ENCODE measurements around the gene HIP1R.

- TF ChIP-seq ZNF792 (tag by site-specific recombination; IDR thresholded peaks at IDR 0.05) = no peak
- TF ChIP-seq KLF1 (tag by site-specific recombination; IDR thresholded peaks at IDR 0.05) = no peak
- no peak for TF ChIP-seq ZBTB1 (tag by site-specific recombination; IDR thresholded peaks at IDR 0.05)
- TF ChIP-seq CTCF (tag by site-specific recombination; IDR thresholded peaks at IDR 0.05) = no peak
- TF ChIP-seq SALL2 (tag by site-specific recombination; IDR thresholded peaks at IDR 0.05; ENCODE audit: borderline replicate concordance) = no peak
- no peak for TF ChIP-seq SETDB1 (IDR thresholded peaks at IDR 0.05; ENCODE audit: insufficient read length, low read length)
- TF ChIP-seq ZNF366 (tag by site-specific recombination; conservative IDR thresholded peaks at IDR 0.05) = no peak
- TF ChIP-seq ZNF629 (tag by site-specific recombination; IDR thresholded peaks at IDR 0.05) = no peak
- TF ChIP-seq ZBTB49 (tag by site-specific recombination; IDR thresholded peaks at IDR 0.05; ENCODE audit: low read depth) = no peak
- TF ChIP-seq ZNF324 (tag by site-specific recombination; IDR thresholded peaks at IDR 0.05) = no peak
- TF ChIP-seq, protein P1, sequence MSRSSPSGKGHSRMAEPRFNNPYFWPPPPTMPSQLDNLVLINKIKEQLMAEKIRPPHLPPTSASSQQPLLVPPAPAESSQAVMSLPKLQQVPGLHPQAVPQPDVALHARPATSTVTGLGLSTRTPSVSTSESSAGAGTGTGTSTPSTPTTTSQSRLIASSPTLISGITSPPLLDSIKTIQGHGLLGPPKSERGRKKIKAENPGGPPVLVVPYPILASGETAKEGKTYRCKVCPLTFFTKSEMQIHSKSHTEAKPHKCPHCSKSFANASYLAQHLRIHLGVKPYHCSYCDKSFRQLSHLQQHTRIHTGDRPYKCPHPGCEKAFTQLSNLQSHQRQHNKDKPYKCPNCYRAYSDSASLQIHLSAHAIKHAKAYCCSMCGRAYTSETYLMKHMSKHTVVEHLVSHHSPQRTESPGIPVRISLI (tag by site-specific recombination; IDR thresholded peaks at IDR 0.05) = no peak
- no peak for TF ChIP-seq BCL11A (tag by site-specific recombination; IDR thresholded peaks at IDR 0.05; ENCODE audit: low read depth)
- TF ChIP-seq, protein P2, sequence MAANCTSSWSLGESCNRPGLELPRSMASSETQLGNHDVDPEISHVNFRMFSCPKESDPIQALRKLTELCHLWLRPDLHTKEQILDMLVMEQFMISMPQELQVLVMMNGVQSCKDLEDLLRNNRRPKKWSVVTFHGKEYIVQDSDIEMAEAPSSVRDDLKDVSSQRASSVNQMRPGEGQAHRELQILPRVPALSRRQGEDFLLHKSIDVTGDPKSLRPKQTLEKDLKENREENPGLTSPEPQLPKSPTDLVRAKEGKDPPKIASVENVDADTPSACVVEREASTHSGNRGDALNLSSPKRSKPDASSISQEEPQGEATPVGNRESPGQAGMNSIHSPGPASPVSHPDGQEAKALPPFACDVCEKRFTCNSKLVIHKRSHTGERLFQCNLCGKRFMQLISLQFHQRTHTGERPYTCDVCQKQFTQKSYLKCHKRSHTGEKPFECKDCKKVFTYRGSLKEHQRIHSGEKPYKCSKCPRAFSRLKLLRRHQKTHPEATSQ (tag by site-specific recombination; IDR thresholded peaks at IDR 0.05) = no peak
Measured at GRCh38 chr12:122903693-122904034, 68.4 kb downstream of the HIP1R start.

Data from HEK293 (cell line).